ENCODE measurements around the gene PCNX3. TPM values are rescaled to one million over a fixed set of nuclear protein-coding genes. Genes with fewer than 3 reads are reported as not detected.

The PCNX3 gene
- total RNA-seq, 1 donor from 2014 or later: 34.0 TPM

DNA sequence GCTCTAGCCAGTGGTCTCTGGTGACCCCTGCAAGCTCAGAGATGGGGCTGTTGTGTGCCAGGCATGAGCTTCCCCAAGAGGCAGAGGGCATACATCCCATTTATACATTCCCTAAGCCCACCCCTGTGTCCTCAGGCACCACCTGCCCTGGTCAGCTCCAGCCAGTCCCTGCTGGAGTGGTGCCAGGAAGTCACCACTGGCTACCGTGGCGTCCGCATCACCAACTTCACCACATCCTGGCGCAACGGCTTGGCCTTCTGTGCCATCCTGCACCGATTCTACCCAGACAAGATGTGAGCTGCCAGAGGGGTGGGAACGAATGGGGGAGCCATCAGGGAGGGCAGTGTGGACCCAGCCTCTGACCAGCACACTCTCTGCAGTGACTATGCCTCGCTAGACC lies 31.5 kb upstream of the PCNX3 start:
- TF ChIP-seq, protein P1, sequence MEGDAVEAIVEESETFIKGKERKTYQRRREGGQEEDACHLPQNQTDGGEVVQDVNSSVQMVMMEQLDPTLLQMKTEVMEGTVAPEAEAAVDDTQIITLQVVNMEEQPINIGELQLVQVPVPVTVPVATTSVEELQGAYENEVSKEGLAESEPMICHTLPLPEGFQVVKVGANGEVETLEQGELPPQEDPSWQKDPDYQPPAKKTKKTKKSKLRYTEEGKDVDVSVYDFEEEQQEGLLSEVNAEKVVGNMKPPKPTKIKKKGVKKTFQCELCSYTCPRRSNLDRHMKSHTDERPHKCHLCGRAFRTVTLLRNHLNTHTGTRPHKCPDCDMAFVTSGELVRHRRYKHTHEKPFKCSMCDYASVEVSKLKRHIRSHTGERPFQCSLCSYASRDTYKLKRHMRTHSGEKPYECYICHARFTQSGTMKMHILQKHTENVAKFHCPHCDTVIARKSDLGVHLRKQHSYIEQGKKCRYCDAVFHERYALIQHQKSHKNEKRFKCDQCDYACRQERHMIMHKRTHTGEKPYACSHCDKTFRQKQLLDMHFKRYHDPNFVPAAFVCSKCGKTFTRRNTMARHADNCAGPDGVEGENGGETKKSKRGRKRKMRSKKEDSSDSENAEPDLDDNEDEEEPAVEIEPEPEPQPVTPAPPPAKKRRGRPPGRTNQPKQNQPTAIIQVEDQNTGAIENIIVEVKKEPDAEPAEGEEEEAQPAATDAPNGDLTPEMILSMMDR (IDR thresholded peaks at IDR 0.05): no peak
- intact Hi-C loops (cut with DNase I): no loop called here
- H3K4me3 ChIP-seq: no peak overlapping the region
- H3K4me1 ChIP-seq: peaks cover 18% of the 10 kb centered on the region
- ATAC-seq (no peak), DNase-seq (no peak)
- H3K36me3 ChIP-seq: peaks cover 37% of the 10 kb centered on the region
- H3K27ac ChIP-seq: no peak overlapping the region
- H3K9me3 ChIP-seq: no peaks in the 10 kb centered on the region
- H3K27me3 ChIP-seq: no peaks in the 10 kb centered on the region

DNA sequence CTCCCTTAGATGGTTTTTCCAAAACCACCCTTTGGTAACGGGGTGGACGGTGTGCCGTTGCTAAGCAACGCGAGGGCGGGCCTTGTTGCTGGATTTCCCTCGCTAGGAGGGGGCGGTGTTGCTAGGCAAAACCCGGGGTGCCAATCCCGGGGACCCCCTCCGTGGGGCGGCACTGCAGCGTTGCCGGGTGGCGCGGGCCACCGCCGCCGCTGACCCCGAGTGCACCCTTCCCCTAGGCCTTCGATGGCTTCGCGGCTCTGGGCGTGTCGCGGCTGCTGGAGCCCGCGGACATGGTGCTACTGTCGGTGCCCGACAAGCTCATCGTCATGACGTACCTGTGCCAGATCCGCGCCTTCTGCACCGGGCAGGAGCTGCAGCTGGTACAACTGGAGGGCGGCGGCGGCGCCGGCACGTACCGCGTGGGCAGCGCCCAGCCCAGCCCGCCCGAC lies 30.8 kb upstream of the PCNX3 start:
- Histone ChIP-seq H3K9me3 (no peaks in the 10 kb centered on the region), H3K4me1 (peaks cover 18% of the 10 kb centered on the region), H3K4me3 (no peak overlapping the region), H3K36me3 (peaks cover 36% of the 10 kb centered on the region), H3K27me3 (no peaks in the 10 kb centered on the region), H3K27ac (no peak overlapping the region)
- ATAC-seq (no peak), DNase-seq (no peak)
- TF ChIP-seq, protein P1 (IDR thresholded peaks at IDR 0.05): no peak
- intact Hi-C loops (cut with DNase I): no loop called here

DNA sequence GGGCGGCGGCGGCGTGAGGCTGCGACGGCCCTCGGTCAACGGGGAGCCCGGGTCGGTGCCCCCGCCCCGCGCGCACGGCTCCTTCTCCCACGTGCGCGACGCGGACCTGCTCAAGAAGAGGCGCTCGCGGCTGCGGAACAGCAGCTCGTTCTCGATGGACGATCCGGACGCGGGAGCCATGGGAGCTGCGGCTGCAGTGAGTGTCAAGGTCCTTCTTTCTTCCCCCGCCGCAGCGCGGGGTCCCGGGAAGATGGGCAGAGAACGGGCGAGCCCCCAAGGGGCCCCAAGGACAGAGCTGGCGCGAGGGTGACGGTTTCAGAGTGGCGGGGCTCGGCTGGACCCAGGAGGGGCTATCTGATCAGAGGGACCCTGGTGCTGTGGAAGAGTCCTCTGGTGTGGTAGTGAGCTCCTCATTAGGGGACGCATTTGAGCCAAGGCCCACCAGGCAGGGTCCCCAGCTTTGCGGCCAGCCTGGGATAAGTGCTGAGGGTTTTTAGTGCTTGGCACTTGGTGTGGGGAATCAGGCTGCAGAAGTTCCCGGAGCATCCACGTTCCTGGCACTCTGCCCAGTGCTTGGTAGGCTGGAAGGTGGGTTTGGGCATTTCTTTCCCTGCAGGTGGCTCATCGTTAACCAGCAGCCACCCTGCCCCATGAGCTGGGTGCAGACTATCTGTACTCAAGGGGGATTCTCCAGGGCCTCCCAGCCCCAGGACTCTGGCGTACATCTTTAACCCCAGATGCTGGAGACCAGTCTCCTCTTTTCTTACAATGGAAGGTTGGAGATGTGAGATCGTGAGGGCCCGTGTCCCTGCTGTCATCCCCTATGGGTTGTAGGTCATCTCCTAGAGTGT lies 30.0 kb upstream of the PCNX3 start:
- ATAC-seq (no peak), DNase-seq (no peak)
- intact Hi-C loops (cut with DNase I): no loop called here
- peaks cover 36% of the 10 kb centered on the region for H3K36me3 ChIP-seq
- H3K4me3 ChIP-seq: no peak overlapping the region
- no peaks in the 10 kb centered on the region for H3K9me3 ChIP-seq
- TF ChIP-seq, protein P1 (IDR thresholded peaks at IDR 0.05): no peak
- H3K27ac ChIP-seq: no peak overlapping the region
- H3K27me3 ChIP-seq: no peaks in the 10 kb centered on the region
- peaks cover 18% of the 10 kb centered on the region for H3K4me1 ChIP-seq

DNA sequence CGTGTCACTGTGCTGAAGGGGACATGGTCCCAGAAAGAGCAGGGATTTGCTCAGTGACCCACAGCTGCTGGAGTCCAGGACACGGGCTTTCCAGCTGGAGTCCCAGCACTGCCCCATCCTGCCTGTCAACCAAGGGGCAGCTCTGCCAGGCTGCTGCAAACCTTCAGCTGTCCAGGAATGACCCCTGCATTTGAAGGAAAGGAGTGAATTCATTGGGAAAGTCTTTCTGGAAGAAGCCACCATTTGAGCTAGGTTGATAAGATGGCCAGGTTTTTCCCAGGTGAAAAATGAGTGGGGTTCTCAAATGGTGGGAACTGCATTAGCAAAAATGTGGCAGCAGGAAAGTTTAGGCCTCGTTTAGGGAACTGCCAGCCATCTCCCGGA lies 29.3 kb upstream of the PCNX3 start:
- peaks cover 36% of the 10 kb centered on the region for H3K36me3 ChIP-seq

DNA sequence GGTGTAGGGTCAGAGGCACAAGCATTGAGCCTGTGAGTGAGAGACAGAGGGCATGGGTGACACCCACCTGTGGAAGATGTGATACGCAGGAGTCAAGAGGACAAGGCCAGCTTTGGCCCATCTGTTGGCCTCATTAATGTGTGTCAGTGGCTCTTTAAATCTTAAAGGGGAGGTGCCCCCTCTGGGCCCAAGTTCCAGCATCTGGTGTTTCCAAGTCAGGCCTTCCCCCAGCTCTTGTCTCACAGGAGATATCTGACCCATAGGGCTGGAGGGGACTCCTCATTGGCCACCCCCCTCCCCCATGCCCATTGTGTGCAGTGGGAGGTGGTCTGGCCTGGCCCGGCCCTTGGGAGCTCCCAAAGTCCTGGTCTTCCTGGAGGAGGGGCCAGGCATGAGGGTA lies 28.9 kb upstream of the PCNX3 start:
- ATAC-seq: no peak
- intact Hi-C loops (cut with DNase I): no loop called here
- Histone ChIP-seq H3K4me1 (peaks cover 18% of the 10 kb centered on the region), H3K27me3 (no peaks in the 10 kb centered on the region), H3K27ac (no peak overlapping the region), H3K36me3 (peaks cover 33% of the 10 kb centered on the region), H3K4me3 (no peak overlapping the region), H3K9me3 (no peaks in the 10 kb centered on the region)
- TF ChIP-seq, protein P1 (IDR thresholded peaks at IDR 0.05): no peak
- DNase-seq: no peak

More for the DNA sequence above, 29.3 kb upstream of the PCNX3 start:
- peaks cover 18% of the 10 kb centered on the region for H3K4me1 ChIP-seq
- intact Hi-C loops (cut with DNase I): no loop called here
- ATAC-seq (no peak), DNase-seq (no peak)
- H3K27ac ChIP-seq: no peak overlapping the region
- H3K27me3 ChIP-seq: no peaks in the 10 kb centered on the region
- TF ChIP-seq, protein P1 (IDR thresholded peaks at IDR 0.05): no peak
- no peaks in the 10 kb centered on the region for H3K9me3 ChIP-seq
- no peak overlapping the region for H3K4me3 ChIP-seq

Measured in upper lobe of right lung (tissue), 1 donor.